ENCODE results near the gene EED.

DNA sequence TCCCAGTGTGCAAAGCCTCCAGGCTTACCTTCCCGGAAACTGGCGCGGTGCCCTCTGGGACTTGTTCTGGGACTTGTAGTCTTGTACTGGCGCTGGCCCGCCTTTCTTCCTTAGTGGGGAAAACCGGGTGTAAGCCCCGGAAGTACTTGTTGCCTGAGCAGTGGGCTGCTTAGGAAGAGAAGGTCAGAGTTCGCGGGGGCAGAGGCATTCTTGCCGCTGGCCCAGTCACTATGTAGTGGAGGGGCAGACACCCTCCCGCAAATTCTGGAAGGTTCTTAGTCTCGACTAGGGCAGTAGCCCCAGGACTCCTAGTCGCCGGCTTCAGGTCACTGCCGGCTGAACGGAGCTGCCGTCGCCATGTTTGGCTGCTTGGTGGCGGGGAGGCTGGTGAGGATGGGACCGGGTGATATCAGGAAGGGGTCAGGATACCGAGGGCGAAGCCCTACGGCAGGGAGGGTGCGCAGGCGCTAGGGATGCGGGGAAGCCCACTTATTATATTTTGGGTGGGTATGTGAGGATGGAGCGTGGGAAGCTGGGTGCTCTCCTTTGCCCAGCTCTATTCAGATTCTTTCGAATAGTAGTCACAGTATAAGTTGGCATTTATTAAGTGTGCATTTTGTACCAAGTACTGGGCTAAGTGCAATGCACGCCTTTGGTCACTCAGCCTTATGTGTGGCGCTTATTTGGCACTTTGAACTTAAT is 57.7 kb downstream of the EED start, which contains the start of gene HIKESHI:
- TF ChIP-seq EZH2 (IDR thresholded peaks at IDR 0.05; ENCODE audit: borderline replicate concordance, insufficient read depth, low read length, poor library complexity, severe bottlenecking) (no peak), POLR2AphosphoS5 (IDR thresholded peaks at IDR 0.05) (peak; percentile 78), TAF1 (IDR thresholded peaks at IDR 0.05; ENCODE audit: low read depth) (peak; percentile 16), SMC3 (conservative IDR thresholded peaks at IDR 0.05; ENCODE audit: poor library complexity) (peak; percentile 59), REST (IDR thresholded peaks at IDR 0.05; ENCODE audit: borderline replicate concordance) (peak; percentile 30), RAD21 (conservative IDR thresholded peaks at IDR 0.05) (peak; percentile 48), MXI1 (conservative IDR thresholded peaks at IDR 0.05; ENCODE audit: poor library complexity, severe bottlenecking) (peak; percentile 79), EP300 (conservative IDR thresholded peaks at IDR 0.05; ENCODE audit: poor library complexity, severe bottlenecking) (peak; percentile 65)
- TF ChIP-seq, protein P1, sequence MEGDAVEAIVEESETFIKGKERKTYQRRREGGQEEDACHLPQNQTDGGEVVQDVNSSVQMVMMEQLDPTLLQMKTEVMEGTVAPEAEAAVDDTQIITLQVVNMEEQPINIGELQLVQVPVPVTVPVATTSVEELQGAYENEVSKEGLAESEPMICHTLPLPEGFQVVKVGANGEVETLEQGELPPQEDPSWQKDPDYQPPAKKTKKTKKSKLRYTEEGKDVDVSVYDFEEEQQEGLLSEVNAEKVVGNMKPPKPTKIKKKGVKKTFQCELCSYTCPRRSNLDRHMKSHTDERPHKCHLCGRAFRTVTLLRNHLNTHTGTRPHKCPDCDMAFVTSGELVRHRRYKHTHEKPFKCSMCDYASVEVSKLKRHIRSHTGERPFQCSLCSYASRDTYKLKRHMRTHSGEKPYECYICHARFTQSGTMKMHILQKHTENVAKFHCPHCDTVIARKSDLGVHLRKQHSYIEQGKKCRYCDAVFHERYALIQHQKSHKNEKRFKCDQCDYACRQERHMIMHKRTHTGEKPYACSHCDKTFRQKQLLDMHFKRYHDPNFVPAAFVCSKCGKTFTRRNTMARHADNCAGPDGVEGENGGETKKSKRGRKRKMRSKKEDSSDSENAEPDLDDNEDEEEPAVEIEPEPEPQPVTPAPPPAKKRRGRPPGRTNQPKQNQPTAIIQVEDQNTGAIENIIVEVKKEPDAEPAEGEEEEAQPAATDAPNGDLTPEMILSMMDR (IDR thresholded peaks at IDR 0.05; ENCODE audit: poor library complexity, severe bottlenecking) = peak; percentile 25
